Epithelial cell of esophagus (primary cell): ENCODE results near the gene LGR6.
"Not testable (repeated sequence)": the region's sequence is repeated elsewhere in the genome, so short reads cannot be mapped to it uniquely, and the experiment has no call there.

Experiments used
- DNase-seq: peaks from one replicate; pipeline ENCODE4 v3.0.0; 2010; ENCODE audit warnings: low read depth
- H3K4me3 ChIP-seq: 2 replicates; pipeline ENCODE4 v1.5.1; 2011; ENCODE audit warnings: mild to moderate bottlenecking, low read length, control low read depth
- TF ChIP-seq, protein P1 (sequence below): IDR thresholded peaks from 2 replicates; pipeline ENCODE4 v1.5.1; 2011; ENCODE audit warnings: low read depth, mild to moderate bottlenecking, low read length, control low read depth, inconsistent platforms; ENCODE audit not compliant: insufficient read depth; ENCODE audit errors: missing control alignments

The LGR6 gene

DNA sequence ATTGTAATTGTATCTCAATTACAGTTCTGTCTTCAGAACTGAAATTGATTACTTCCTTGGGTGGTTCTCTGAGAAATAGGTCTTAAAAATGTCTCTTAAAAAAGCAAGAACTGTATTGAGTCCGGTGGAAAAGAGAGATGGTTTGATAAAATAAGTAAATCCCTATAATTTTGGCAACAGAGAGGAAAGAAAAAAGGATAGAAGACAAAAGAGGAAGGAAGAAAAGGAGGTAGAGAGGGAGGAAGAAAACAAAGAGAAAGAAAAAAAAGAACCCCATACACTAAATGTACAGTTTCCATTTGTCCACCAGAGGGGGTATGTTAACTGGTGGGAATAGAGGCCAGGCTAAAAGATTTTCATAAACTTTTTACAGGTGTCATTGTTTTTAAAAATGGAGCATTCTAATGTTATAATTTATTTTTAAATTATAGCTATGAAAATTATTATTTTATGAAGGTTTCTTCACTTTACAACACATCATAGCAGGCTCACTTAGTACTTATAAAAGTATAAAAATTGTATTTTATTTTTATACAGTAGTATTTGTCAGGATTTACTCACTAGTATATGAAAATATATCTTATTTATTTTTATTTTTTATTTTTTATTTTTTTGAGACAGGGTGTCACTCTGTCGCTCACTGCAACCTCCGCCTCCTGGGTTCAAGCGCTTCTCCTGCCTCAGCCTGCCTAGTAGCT lies 150.2 kb downstream of the LGR6 start:
- H3K4me3 ChIP-seq = no peak overlapping the region
- peak; percentile 54 for DNase-seq
- TF ChIP-seq, protein P1, sequence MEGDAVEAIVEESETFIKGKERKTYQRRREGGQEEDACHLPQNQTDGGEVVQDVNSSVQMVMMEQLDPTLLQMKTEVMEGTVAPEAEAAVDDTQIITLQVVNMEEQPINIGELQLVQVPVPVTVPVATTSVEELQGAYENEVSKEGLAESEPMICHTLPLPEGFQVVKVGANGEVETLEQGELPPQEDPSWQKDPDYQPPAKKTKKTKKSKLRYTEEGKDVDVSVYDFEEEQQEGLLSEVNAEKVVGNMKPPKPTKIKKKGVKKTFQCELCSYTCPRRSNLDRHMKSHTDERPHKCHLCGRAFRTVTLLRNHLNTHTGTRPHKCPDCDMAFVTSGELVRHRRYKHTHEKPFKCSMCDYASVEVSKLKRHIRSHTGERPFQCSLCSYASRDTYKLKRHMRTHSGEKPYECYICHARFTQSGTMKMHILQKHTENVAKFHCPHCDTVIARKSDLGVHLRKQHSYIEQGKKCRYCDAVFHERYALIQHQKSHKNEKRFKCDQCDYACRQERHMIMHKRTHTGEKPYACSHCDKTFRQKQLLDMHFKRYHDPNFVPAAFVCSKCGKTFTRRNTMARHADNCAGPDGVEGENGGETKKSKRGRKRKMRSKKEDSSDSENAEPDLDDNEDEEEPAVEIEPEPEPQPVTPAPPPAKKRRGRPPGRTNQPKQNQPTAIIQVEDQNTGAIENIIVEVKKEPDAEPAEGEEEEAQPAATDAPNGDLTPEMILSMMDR = peak; percentile 64

DNA sequence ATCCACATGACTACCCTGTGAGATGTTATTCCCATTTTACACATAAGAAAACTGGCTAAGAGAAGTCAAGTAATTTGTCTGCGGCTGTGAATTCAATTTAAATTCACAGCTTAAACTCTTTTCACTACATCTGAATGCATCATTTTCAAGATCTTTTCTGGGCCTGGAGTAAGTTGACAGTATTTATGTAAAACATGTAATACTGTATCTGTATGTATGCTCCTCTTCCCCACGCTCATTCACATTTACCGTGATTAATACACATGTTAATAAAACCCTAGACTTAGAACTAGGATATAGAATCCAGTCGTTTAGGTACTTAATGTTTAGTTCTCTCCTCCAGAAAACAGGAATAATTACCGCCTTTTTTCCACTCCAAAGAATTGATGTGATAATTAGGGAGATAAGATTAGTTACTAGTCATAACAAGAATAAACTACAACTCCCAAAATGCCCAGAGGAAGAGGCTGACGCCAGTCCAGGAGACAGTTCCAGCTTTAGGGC lies 154.5 kb downstream of the LGR6 start:
- no peak for DNase-seq
- H3K4me3 ChIP-seq = peak overlapping the region; percentile 95

DNA sequence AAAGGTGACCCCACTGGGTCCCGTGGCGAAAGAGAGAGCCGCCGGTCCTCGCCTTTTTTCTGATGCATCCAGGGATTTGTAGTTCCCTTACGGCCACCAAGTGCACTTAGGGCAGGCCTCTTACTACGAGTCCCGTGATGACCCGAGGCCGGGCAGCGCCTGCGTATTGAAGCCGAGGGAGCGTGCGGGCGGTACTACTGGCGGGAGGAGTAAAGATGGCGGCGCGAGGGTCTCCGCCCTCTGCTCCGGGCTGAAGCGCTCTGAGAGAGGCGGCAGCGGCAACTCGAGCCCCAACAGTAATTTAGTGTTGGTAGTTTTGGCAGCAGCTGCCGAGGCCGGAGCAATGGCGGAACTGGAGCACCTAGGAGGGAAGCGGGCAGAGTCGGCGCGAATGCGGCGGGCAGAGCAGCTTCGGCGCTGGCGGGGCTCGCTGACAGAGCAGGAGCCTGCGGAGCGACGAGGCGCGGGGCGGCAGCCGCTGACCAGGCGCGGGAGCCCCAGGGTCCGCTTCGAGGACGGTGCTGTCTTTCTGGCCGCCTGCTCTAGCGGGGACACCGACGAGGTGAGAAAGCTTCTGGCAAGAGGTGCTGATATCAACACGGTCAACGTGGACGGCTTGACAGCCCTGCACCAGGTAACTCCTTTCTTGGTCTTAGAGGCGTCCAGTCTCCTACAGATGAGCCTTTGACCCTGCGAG lies 155.1 kb downstream of the LGR6 start, which contains the start of gene PPP1R12B:
Gene PPP1R12B (plus strand): TSS at position 191 of the 697 bp plus-strand sequence. CDS start 153 bp downstream, at position 344.
- peak; percentile 99 for DNase-seq
- TF ChIP-seq, protein P1 = no peak
- peak within 1 kb of the TSS; percentile 95 for H3K4me3 ChIP-seq

More for the DNA sequence above, 154.5 kb downstream of the LGR6 start:
- TF ChIP-seq, protein P1 = no peak

DNA sequence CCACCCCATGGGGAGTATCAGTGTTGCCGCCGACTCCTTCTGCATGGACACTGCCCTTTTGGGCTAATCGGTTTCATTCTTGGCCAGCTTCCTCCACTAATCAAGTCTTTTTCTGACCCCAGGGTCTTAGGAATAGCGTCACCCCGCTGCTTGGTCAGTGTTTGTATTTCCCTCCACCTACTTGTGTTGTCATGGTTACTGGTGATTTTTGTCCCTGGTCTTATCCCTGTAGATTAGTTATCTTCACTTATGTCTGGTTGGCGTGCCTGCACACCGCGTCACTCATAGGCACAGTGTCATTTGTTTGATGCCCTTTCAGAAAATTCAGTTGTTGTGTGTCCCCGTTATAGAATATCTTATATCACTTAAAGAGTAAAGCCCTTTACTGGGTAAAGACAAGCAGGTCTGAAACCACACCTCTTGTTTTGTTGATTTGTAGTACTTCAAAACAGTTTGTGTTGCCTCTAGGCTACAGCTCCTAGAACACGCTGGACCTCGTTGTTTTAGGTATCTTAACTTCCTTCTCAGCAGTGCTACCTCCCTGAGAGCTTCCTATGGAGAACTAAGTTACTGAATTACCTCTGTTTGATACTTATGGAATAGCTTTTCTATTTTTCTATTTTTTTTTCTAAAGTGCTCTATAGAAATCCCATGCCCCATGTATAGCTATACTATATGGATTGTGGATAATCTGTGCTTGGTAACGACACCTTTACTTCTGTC lies 155.8 kb downstream of the LGR6 start:
- peak overlapping the region; percentile 95 for H3K4me3 ChIP-seq
- TF ChIP-seq, protein P1 = no peak
- peak; percentile 20 for DNase-seq

- DNase-seq = no peak
- H3K4me3 ChIP-seq = no peak overlapping the region
- TF ChIP-seq, protein P1 = no peak
These were observed 158.1 kb downstream of the LGR6 start for GRCh38 chr1:202351725-202352124.

- not testable (repeated sequence) for H3K4me3 ChIP-seq, DNase-seq
These were observed 159.1 kb downstream of the LGR6 start for GRCh38 chr1:202352583-202353197.
